DMS153 (cell line): ENCODE measurements around the gene TAOK1.

ENCODE experiments used
- DNase-seq: peaks from one replicate; lab custom pipeline; 2025; lab: John Stamatoyannopoulos, UW

Gene TAOK1

DNA sequence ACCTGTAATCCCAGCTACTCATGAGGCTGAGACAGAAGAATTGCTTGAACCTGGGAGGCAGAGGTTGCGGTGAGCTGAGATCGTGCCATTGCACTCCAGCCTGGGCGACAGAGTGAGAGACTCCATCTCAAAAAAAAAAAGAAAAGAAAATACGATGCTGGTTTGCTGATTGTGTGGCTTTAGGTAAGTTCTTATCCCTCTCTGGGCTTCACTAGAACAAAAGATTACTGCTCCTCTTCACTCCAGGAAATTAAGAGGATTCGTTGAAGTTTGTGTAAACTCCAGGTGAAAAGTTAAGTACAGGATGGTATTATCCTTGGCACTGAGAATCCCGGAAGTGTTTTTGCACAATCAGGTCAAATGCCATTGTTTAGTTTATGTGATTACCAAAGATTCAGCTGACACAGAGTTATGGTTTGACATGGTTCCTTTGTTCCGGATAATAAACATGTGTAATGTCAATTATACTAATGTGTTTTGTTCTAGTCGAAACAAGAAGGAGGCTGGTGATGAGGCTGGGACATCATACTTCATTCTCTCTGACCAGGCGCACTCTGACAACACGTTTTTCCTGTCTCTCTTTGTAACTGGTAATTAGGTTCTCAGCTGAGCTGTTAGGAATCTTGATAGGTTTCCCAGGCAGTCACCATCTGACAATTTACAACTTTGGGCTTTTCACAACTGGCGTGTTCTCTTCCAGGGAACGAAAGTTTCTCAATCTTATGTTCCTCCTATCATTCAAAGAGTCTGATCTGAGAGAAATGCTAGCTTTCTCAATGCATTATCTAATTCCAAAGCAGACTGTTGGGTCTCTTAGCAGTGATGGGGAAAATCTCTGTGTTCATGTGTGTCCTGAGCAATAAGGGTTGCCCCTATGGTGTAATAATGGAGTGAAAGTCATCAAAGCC, 10.8 kb upstream of the TAOK1 start:
- DNase-seq = peak; percentile 59

DNA sequence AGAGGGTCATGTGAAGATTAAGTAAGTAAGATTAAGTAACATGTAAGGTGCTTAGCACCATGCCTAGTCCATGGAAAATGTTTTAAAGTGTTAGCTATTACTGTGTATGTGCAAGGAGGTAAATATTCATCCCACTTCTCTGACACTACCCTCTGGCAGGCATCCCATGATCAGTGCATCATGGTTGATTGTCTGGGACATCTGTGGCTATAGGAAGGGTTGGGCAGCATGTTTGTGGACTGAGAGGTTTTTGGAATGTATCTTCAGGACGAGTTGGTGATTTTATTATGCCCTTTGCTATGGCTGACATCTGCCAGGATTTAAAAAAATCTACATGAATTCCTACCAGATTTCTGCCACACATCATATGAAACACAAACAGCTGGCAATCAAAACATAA, 6.5 kb upstream of the TAOK1 start:
- no peak for DNase-seq

GRCh38 chr17:29384901-29385300, 5.3 kb upstream of the TAOK1 start:
- DNase-seq = no peak

DNA sequence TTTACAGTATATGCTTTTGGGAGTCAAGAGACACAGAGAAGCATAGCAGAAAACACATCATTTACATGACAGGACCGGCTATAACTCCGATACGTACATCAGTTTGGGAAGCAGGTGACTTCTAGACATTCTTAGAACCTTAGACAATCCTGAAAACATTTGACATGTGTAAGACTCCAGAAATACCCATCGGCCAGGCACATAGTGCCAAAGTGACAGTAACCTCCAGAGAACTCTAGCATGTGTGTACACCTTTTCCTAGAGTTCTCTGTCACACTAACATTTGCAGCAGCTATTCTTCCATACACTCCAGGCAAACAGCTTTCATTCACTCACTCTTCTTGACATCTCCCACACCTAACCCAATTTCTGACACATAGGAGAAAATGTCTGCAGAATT, 3.4 kb upstream of the TAOK1 start:
- DNase-seq = no peak

- DNase-seq = no peak
Observed at GRCh38 chr17:29388937-29389336, 1.2 kb upstream of the TAOK1 start.

- DNase-seq = no peak
Observed at GRCh38 chr17:29390851-29391631, 878 bp downstream of the TAOK1 start.

GRCh38 chr17:29393436-29393835, 3.3 kb downstream of the TAOK1 start:
- DNase-seq = no peak

GRCh38 chr17:29394761-29395160, 4.6 kb downstream of the TAOK1 start:
- DNase-seq = no peak

- DNase-seq = no peak
Observed at GRCh38 chr17:29396066-29396465, 5.9 kb downstream of the TAOK1 start.

- DNase-seq = no peak
Observed at GRCh38 chr17:29399634-29400033, 9.5 kb downstream of the TAOK1 start.

GRCh38 chr17:29400818-29401217, 10.7 kb downstream of the TAOK1 start:
- DNase-seq = no peak

DNA sequence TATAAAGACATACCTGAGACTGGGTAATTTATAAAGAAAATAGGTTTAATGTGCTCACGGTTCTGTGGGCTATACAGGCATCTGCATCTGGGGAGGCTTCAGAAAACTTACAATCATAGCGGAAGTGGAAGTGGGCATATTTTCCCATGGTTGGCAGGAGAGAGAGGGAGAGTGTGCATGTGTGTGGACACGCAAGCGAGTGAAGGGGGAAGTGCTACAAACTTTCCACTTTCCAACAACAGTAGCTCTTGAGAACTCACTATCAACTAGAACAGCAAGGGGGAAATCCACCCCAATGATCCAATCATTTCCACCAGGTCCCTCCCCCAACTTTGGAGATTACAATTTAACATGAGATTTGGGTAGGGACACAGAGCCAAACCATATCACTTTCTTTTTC, 11.1 kb downstream of the TAOK1 start:
- DNase-seq = no peak

GRCh38 chr17:29407856-29408255, 17.7 kb downstream of the TAOK1 start:
- no peak for DNase-seq

- DNase-seq = no peak
Observed at GRCh38 chr17:29409963-29410362, 19.8 kb downstream of the TAOK1 start.

GRCh38 chr17:29412780-29413565, 22.8 kb downstream of the TAOK1 start:
- no peak for DNase-seq

GRCh38 chr17:29420128-29420527, 30.0 kb downstream of the TAOK1 start:
- no peak for DNase-seq

DNA sequence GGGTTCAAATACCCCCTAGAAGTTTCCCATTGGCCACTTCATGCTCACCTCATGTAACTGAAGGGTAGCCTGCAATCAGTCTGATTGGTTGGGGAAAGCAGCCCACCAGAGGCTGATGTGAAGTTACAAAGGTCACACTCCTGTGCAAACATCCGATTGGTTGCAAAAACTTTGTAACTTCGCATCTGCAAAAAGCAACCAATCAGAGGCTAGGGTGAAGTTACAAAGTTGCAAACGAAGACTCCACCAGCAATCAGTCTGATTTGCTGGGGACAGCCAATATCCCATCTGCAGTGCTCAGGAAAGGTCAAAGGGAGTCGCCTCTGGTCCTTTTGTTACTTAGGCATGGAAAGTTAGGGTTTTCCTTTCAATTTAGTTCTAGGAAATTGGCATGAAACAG, 40.1 kb downstream of the TAOK1 start:
- DNase-seq = no peak

- no peak for DNase-seq
Observed at GRCh38 chr17:29433541-29433940, 43.4 kb downstream of the TAOK1 start.

DNA sequence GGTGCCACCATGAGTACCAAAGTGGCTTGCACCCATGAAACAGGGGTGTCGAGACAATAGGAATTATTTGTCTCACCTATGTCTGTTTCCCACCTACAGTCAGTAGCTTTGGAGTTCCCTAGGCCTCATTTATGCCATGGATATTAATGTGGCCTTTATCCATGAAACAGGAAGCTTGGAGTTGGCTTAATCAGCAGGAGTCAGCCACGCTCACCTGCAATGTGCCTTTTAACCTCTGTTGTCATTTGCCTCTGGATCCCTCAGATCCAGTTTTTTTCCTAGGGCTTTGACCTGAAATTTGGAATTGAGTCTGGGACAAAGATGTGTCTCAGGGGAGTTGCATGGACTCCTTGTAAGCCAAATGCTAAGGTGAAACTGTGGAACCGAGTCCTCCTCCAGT, 44.4 kb downstream of the TAOK1 start:
- no peak for DNase-seq

GRCh38 chr17:29442451-29442850, 52.3 kb downstream of the TAOK1 start:
- no peak for DNase-seq

DNA sequence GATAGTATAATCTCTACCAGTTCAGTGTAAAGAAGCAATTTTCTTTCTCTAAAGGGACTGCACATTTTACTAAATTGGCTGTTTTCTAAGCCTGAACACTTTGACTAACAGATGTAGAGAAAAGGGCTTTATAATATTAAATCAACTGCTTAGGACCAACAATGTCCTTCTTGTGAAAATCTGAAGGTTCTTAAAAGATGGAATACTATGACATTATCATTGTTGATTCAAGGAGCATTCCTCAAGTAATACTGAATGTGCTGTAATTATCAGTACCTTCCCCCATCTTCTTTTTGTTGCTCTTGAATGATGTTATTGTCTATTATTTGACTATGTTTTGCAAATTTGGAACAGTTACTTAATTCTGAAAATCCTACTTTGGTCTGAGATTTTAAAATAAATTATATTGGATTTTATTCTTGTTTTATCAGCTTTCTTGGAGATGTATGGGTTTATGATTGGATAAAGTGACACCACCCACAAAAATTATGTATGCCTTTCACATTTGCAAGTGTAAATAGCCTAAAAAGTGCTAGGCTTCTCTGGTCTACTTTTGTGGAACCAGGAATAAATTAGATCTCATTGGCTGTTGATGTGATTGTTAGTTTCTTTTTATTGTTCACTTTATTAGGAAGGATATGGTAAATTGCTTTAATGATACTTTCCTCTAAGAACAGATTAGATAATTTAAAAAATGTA, 53.0 kb downstream of the TAOK1 start:
- no peak for DNase-seq

DNA sequence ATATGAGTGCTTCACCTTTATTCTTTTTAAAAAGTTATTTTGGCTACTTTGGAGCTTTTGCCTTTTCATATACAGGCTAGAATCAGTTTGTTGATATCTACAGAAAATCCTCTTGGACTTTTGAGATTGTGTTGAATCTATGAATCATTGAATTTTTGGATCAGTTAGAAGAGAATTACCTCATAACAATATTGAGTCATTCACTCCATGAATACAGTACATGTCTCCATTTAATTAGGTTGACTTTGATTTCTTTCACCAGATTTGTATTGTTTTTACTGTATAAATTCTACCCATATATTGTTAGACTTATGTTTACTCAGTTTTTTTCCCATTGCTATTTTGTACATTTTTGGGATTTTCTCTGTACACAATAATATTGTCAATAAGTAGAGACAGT, 54.4 kb downstream of the TAOK1 start:
- no peak for DNase-seq
